Calu3 (cell line): ENCODE measurements around the gene CHD9. TPM values are rescaled to one million over a fixed set of nuclear protein-coding genes. Genes with fewer than 3 reads are reported as not detected.

Experiments
- BruUV-seq: library from RNA; stranded (reverse); fragments of 400-500 nt; replicated peaks from 2 replicates; lab custom pipeline; 2021; lab: Mats Ljungman, UMichigan
- CTCF ChIA-PET: fragments of 300-600 bp; sonication (Branson Sonifier 250); formaldehyde crosslinking; loops from one replicate; lab custom pipeline; 2022; ENCODE audit warnings: antibody characterized with exemption; lab: Charles Lee
- DNase-seq: peaks from one replicate; pipeline ENCODE4 v3.0.0; 2022
- H3K27ac Mint-ChIP-seq: one replicate; pipeline ENCODE4 v1.8.0; 2022; ENCODE audit warnings: mixed read lengths; ENCODE audit not compliant: unreplicated experiment
- H3K27me3 Mint-ChIP-seq: one replicate; pipeline ENCODE4 v1.8.0; 2022; ENCODE audit warnings: mixed read lengths; ENCODE audit not compliant: unreplicated experiment
- H3K36me3 Mint-ChIP-seq: one replicate; pipeline ENCODE4 v1.8.0; 2022; ENCODE audit warnings: mild to moderate bottlenecking, moderate library complexity, mixed read lengths; ENCODE audit not compliant: insufficient read depth, unreplicated experiment
- H3K4me1 Mint-ChIP-seq: one replicate; pipeline ENCODE4 v1.8.0; 2022; ENCODE audit warnings: mild to moderate bottlenecking, low read depth, mixed read lengths; ENCODE audit not compliant: unreplicated experiment
- H3K4me3 Mint-ChIP-seq: one replicate; pipeline ENCODE4 v1.8.0; 2022; ENCODE audit warnings: mild to moderate bottlenecking, low read depth, moderate library complexity, mixed read lengths; ENCODE audit not compliant: unreplicated experiment
- H3K9me3 Mint-ChIP-seq: one replicate; pipeline ENCODE4 v1.8.0; 2022; ENCODE audit warnings: low read depth, mixed read lengths; ENCODE audit not compliant: unreplicated experiment
- CTCF ChIP-seq: fragments of 200-600 bp; IDR thresholded peaks from one replicate; pipeline ENCODE4 v1.8.0; 2022; ENCODE audit warnings: antibody characterized with exemption; ENCODE audit not compliant: unreplicated experiment
- intact Hi-C: fragments of 100-400 bp; cut with micrococcal nuclease; formaldehyde crosslinking; loops from one replicate; pipeline ENCODE4 v1.10.0; 2022; ENCODE audit not compliant: unreplicated experiment
- total RNA-seq: library from RNA; stranded (reverse); gene quantifications from 2 replicates; pipeline ENCODE4 v1.2.3, GENCODE V29; 2022

The CHD9 gene
- total RNA-seq, 1 experiment from 2014 or later = 69.5 TPM

- Mint-ChIP-seq H3K4me3 (no peak overlapping the region), H3K4me1 (peaks cover 21% of the 10 kb centered on the region), H3K27me3 (no peaks in the 10 kb centered on the region), H3K27ac (no peak overlapping the region), H3K36me3 (peaks cover 12% of the 10 kb centered on the region), H3K9me3 (no peaks in the 10 kb centered on the region)
- CTCF ChIA-PET = no interaction called here
- intact Hi-C loops = no loop called here
- no TSS peak for BruUV-seq
- no peak for DNase-seq
- TF ChIP-seq CTCF = no peak
Measured at GRCh38 chr16:53103811-53104210, 49.0 kb downstream of the CHD9 start.

- intact Hi-C loops = no loop called here
- Mint-ChIP-seq H3K4me1 (peaks cover 11% of the 10 kb centered on the region), H3K36me3 (no peaks in the 10 kb centered on the region), H3K27ac (no peak overlapping the region), H3K9me3 (no peaks in the 10 kb centered on the region), H3K27me3 (no peaks in the 10 kb centered on the region), H3K4me3 (no peak overlapping the region)
- CTCF ChIA-PET = no interaction called here
- no TSS peak for BruUV-seq
- TF ChIP-seq CTCF = no peak
- DNase-seq = no peak
Measured at GRCh38 chr16:53105565-53105964, 50.8 kb downstream of the CHD9 start.

GRCh38 chr16:53111078-53111791, 56.4 kb downstream of the CHD9 start:
- no peak overlapping the region for H3K4me3 Mint-ChIP-seq
- no peak for DNase-seq
- TF ChIP-seq CTCF = no peak
- H3K36me3 Mint-ChIP-seq = no peaks in the 10 kb centered on the region
- no peaks in the 10 kb centered on the region for H3K9me3 Mint-ChIP-seq
- CTCF ChIA-PET = interaction anchor here (1.3 kb wide), 1 partner anchor 12 kb away, joined by 4 read pairs; no protein-coding TSS in a partner anchor
- no peak overlapping the region for H3K27ac Mint-ChIP-seq
- H3K4me1 Mint-ChIP-seq = no peaks in the 10 kb centered on the region
- BruUV-seq = no TSS peak
- no peaks in the 10 kb centered on the region for H3K27me3 Mint-ChIP-seq
- intact Hi-C loops = no loop called here

- H3K36me3 Mint-ChIP-seq = no peaks in the 10 kb centered on the region
- no peak for DNase-seq
- intact Hi-C loops = no loop called here
- BruUV-seq = no TSS peak
- H3K4me3 Mint-ChIP-seq = no peak overlapping the region
- H3K4me1 Mint-ChIP-seq = no peaks in the 10 kb centered on the region
- CTCF ChIA-PET = interaction anchor here (1.3 kb wide), 1 partner anchor 13 kb away, joined by 4 read pairs; no protein-coding TSS in a partner anchor
- H3K27ac Mint-ChIP-seq = no peak overlapping the region
- no peaks in the 10 kb centered on the region for H3K27me3 Mint-ChIP-seq
- H3K9me3 Mint-ChIP-seq = no peaks in the 10 kb centered on the region
- TF ChIP-seq CTCF = no peak
Measured at GRCh38 chr16:53112015-53112414, 57.2 kb downstream of the CHD9 start.
